HG02981 (cell line): ENCODE data around the gene PRKCQ.

Experiments used
- ATAC-seq: cut with Tn5 transposase; IDR thresholded peaks from one replicate; pipeline ENCODE4 v1.9.1; 2021; ENCODE audit warnings: mild to moderate bottlenecking, moderate library complexity; ENCODE audit not compliant: unreplicated experiment

Gene PRKCQ

DNA sequence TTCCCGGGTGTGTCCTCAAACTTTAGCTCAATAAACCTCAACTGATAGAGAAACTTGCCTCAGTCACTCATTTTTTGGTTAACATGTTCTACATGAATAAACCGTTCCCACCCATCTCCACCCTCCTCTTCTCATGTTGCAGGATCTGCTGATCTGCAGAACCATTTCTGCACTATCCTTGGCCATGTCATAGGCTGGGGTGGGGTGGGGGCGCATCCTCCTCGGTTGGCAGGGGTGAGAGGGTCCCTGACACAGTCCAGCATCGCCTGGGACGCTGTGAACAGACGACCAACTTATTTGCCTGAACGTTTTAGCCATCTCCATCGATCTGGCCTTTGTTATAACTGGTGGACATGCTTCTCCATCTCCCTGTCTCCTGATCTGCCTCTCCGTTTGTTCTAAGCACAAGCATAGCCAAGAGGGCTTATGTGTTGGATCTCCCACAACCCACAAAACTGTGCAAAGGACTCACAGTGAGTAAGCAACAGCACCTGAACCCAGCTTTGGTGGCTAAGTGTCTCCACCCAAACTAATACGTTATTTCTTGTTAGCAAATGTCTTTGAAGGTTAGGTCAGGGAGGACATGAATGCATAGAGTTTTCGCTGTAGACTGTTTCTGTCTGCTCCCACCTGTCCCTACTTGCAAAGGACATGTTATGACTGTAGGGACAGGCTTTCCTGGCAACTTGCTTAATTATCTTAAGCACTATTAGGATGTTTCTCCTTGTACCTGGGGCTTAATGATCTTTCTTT lies 51.7 kb downstream of the PRKCQ start:
- ATAC-seq = no peak

DNA sequence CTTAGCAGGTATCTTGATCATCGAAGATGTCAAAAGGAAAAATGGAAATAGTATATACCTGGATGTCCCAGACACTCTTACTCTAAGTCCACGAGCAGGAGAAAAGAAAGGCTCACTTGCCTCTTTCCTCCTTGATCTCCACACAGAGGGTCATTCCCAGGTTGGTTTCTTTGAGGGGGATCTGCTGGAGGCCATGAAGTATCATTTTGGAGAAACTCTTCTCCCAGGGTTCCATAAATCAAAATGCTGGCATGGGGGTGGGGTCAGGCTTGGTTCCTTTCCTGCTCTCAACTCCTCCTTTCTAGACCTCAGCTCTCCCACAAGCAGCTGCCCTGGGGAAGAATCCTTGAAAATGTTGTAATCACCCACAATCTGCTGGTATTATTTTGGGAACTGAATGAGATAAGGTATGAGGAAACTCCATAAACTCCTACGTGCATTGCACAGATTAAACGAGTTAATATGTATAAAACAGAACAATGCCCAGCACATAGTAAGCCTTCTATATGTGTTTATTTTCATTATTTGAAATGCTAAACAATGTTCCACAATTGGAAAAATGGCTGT lies 54.4 kb downstream of the PRKCQ start:
- no peak for ATAC-seq

DNA sequence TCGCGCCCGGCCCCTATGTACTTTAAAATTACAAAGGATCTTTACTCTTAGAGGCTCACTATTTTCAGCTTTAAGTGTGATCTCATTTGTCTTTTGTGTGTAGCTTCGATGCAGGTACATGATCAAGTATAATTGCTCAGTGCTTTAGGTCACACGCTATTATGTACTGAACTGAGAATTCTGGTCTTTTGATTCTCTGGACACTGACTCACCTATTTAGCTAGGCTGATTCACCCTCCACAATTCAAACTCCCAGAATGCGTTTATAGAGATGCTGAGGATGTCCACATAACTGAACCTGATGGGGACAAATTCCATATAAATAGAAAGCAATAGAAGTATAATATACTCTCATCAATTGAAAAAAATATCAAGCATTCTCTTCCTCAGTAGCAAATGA lies 57.8 kb downstream of the PRKCQ start:
- ATAC-seq = no peak

DNA sequence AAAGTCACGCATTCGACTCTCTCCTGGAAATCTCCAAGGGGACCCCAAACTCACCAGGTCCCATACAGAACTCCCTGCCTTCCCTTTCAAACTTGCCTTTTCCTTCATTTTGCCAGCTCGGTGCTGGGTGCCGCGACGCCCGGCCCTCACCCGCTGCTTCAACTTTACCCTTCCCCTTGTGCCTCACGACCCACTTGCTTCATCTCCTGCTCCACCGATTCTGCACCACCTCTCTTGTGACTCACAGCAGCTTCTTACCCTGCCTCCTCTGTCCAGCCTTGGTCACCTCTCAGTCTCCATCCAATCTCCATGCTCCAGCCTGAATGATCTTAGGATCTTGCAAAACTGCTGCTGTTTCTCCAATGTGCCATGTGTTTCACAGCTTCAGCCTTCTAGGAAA lies 59.9 kb downstream of the PRKCQ start:
- ATAC-seq = no peak

- ATAC-seq = no peak
These were observed 61.2 kb downstream of the PRKCQ start for GRCh38 chr10:6518791-6519429.

GRCh38 chr10:6516929-6517284 lies 63.2 kb downstream of the PRKCQ start:
- ATAC-seq = no peak

- ATAC-seq = no peak
These were observed 63.7 kb downstream of the PRKCQ start for GRCh38 chr10:6516281-6516928.

GRCh38 chr10:6514844-6515780 lies 65.0 kb downstream of the PRKCQ start:
- ATAC-seq = no peak

- ATAC-seq = no peak
These were observed 65.9 kb downstream of the PRKCQ start for GRCh38 chr10:6514180-6514579.

DNA sequence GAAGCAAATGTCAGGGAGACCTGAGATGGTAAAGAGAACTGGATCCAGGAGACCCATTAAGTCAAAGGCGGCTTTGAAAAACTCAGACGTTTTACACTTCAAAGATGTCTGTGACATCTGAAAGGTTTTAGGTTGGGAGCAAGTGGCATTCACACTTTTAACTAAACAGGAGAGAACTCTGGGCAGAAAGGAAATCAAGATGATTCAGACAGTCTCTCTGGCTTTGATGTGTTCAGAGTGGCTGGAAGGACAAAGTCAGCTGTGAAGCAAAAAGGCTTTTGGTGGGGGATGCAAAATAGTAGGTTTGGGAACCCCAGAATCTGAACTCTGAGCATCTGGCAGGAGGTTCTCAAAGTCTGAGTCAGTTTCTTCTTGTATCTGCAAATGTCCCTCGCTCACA lies 66.6 kb downstream of the PRKCQ start:
- no peak for ATAC-seq

GRCh38 chr10:6512182-6512581 lies 67.9 kb downstream of the PRKCQ start:
- ATAC-seq = no peak

DNA sequence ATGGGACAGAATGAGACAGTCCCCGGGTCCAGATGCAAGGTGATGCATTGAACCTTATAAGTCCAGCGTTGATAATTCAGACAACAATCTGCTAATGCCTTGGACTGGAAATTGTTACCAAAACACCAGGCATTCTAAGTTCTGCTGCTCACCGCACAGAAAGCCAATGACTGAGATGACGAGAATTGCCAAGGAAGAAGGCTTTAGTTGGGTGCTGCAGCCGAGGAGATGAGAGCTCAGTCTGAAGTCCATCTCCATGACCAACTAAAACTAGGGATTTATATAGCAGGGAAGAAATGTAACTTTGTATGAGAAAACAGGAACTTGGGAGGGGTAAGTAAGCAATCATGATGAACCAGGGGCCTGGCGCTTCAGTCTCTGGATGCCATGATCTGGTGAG lies 68.7 kb downstream of the PRKCQ start:
- ATAC-seq = no peak

- peak; percentile 86 for ATAC-seq
These were observed 72.8 kb downstream of the PRKCQ start for GRCh38 chr10:6507311-6507710.

- ATAC-seq = no peak
These were observed 74.8 kb downstream of the PRKCQ start for GRCh38 chr10:6505300-6505699.

DNA sequence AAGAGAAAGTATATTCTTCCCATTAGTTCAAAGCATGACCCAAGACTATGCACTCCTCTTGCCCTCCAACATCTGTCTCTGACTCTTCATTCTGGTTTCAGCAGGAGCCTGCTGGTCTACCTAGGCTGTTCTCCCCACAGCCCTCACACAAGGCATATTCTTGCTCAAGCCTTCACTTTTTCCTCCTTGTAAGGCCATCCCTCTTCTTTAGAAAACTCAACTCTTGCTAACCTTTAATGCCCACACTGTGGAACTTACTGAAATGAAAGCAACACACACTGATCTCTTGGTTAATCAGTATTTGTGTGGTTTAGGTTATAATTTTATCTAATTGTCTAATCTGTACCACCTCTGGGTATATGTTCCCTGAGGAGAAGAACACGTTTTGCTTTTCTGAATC lies 75.8 kb downstream of the PRKCQ start:
- ATAC-seq = no peak

DNA sequence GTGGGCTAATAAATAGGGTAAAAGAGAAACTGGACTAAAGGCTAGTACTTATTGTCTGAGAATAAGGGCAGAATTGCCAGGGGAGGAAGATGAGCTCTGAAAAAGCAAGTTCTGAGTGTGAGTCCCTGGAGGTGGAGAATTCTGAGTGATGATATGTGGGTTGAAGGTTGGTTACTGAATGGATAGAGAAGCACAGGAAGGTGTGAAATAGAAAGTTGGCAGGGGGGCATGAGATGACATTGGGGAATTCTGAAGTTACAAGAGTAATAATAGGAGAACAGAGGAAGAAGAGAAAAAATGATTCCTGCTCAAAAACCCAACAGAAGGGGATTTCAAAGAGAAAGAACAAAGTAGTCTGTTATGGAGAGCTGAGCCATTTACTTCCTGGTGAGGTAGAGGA lies 76.9 kb downstream of the PRKCQ start:
- no peak for ATAC-seq

DNA sequence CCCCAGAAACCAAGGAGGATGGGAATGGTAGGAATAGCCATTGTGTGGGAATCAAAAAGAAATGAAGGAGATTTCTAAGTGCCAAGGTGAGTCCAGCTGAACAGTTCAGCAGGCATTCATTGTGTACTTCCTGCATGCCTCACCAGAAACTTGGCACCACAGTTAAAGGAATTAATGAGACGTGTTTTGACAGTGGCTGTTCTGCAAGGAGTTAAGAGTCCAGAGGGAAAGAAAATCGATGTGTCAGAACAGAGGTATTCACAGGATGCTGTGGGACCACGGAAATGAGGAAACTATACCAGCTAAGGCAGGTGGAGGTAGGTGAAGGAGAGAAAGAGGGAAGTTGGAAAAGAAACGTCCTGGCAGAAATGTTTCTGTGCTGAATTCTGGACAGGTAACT lies 78.1 kb downstream of the PRKCQ start:
- no peak for ATAC-seq

GRCh38 chr10:6499974-6500373 lies 80.1 kb downstream of the PRKCQ start:
- ATAC-seq = no peak

DNA sequence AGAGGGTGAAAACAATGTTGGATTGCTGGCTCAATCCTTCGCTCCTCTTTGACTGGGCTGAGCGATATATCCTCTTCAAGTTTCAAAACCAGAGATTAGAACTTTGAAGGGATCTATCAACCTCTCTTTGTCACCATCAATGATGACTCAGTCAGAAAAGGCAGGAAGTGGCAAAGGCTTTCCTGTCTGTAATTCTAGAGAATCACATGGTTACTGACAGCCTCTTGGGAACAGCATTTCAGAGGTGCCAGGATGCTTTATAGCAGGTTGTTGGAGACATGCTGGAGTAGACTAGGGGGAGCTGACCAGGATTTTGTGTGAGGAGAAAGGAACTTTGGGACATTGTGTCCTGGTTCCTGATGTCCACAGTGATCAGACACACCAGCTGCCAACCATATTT lies 81.3 kb downstream of the PRKCQ start:
- no peak for ATAC-seq

DNA sequence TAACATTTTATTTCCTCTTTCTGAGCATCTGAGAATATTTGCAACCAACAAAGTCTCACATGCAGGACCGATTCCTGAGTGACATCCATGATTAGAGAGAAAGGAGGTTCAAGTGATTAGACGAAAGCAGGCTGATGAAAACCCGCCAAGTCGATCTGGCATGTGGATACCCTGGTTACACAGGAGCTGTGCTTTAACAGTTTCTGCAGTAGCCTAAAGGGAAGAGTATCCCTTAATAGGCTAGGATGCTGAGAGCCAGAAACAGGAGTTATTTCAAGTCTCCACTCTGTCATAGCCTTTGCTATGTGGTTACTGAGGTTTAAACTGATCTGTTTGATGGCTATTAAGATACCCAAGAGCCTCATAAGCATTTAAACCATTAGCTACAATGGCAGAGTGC lies 82.5 kb downstream of the PRKCQ start:
- no peak for ATAC-seq
